Mammary epithelial cell (primary cell): ENCODE data around the gene EVI5L.

Experiments
- CTCF ChIP-seq, 2 donors: IDR thresholded peaks in 1 of 2; conservative IDR thresholded peaks in 1 of 2; 2 replicates each; pipeline ENCODE4 v1.5.1; 2011 to 2012; ENCODE audit warnings: inconsistent platforms in 2 of 2, low read length in 2 of 2, mild to moderate bottlenecking in 2 of 2, control low read depth in 1 of 2, low read depth in 1 of 2; ENCODE audit not compliant: insufficient read depth in 1 of 2; ENCODE audit errors: extremely low read depth in 1 of 2
- EZH2 ChIP-seq: IDR thresholded peaks from 2 replicates; pipeline ENCODE4 v1.6.1; 2012; ENCODE audit warnings: low read length, inconsistent platforms, borderline replicate concordance

- TF ChIP-seq CTCF (conservative IDR thresholded peaks at IDR 0.05 in 1 of 2, IDR thresholded peaks at IDR 0.05 in 1 of 2; ENCODE audit: extremely low read depth in 1 of 2, insufficient read depth in 1 of 2, low read depth in 1 of 2, low read length in 2 of 2) (no peak), EZH2 (no peak)
Measured at GRCh38 chr19:7860714-7861618, 30.9 kb downstream of the EVI5L start.
